Cardiac septum (tissue), 1 donor: Measurements from ENCODE around the gene HOXA9. TPM values are rescaled to one million over a fixed set of nuclear protein-coding genes. Genes with fewer than 3 reads are reported as not detected.

Source experiments
- DNase-seq: peaks from one replicate; pipeline ENCODE4 v3.0.0-alpha.2; 2020; ENCODE audit warnings: low spot score
- intact Hi-C: fragments of 100-400 bp; cut with DNase I; formaldehyde crosslinking; loops from one replicate; pipeline ENCODE4 v1.14.0; 2022
- total RNA-seq: library from RNA; stranded (reverse); fragmentation: NEBNext Ultra II Directional; extraction: Animal tissue kit (Norgen Biotek cat#: 25700); gene quantifications from one replicate; pipeline ENCODE4 v1.2.1, GENCODE V29; 2021
- donor health status: DM: no; HTN: no; CAD: no.

Gene HOXA9
- total RNA-seq, 1 donor from 2014 or later, result not detected

DNA sequence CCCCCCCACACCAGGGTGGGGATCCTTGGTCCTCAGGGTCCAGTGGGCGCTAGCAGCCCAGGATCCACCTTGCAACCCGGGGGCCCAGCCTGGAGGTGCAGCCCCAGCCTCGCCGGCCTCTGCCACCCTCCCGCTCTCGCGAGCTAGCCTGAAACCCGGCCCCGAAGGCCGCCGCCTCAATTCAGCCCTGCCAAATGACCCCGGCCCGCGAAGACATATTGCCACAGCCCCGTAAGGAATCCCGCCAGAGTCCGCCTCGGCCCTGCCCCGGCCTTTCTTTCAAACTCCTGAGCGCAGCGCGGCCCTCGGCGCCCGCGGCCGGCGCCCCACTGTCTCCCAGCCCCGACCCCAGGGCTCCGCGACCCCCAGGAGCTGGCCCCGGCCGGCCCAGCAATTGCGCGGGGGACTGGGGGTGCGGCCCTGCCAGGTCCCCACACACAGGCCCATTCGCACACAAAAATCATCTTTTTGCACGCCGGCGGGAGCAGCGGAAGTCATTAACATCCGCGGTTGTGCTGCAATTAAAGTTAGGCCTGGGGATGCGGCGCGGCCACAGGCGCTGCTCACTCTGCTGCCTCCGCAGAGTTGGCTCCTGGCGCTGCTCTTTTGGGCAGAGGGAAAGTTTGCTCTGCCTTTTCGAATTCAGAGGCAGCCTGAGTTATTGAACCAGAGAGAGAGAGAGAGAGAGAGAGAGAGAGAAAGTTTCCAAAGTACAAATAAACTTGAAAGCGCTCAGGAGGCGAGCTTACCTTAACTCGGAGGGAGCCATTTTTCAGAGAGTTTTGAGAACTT, 25.8 kb downstream of the HOXA9 start:
- intact Hi-C loops, result no loop called here
- no peak for DNase-seq

- intact Hi-C loops, result no loop called here
- DNase-seq, result no peak
These were observed 26.4 kb downstream of the HOXA9 start for GRCh38 chr7:27138985-27139333.

DNA sequence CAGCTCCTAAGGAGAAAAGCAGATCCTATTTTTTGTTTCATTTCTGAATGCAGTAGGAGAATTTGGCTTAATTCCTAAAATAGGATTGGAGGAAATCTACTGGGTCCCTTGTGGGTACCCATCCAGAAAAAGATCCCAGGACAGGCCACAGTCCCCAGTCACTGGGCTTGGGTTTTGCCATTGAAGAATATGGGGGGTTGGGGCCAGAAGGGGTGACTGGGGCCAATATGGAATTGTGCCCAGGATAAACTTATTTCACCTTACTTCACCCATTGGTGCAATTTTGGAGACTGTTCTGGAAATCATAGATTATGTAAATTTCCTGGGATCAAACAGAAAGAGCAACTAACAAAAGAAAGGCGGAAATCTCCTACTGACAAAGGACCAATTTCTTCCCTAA, 26.9 kb downstream of the HOXA9 start:
- no peak for DNase-seq
- intact Hi-C loops, result no loop called here

DNA sequence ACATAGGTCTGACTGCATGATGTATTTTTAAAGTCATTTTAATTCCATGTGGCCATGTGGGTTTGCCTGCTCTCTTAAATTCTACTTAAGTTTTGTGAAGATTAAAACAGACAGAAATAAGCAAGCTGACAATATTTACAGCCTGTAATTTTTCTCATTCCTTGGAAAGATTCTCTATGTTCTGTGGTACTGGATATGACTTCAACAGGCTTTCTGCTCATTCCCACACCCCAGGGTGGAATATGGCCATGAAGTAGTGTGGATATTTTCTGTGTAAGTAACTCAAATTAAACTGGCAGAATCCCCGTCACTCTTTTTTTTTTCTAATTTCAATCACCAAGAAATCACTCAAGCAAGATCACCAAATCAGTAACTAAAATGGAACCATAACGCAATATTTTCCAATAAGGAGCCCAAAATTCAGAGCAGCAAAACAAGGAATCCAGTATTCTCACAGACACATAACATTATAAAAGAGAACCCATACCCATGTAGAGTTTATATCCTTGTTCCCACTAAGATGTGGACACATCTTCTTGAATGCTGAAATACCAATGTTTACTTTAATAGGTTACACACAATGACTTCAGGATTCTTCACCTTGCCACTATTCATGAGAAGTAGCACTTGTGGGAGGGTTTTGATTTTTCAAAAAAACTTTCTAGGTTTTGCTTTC, 27.6 kb downstream of the HOXA9 start:
- DNase-seq, result no peak
- intact Hi-C loops, result no loop called here

DNA sequence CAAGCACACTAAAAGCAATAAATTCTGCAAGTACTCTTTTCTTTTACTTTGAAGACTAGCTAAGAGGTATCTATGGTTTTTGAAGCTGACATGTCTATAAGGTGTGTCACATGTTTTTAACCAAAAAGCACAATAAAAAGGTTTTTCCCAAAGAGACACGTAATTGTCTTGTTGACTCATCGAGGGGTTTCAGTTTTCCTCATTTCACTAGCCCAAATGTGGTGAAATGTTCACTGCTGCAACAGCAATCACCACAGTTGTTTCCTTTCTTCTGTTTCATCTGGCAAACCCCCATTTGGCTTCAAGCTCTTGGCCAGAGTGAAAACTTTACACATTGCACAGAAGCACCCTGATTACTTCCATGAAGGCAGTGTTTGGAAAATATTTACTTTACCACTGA, 30.9 kb downstream of the HOXA9 start:
- DNase-seq, result no peak
- intact Hi-C loops, result loop anchor here (5.0 kb wide), 1 partner anchor 272 kb away; the partner anchor contains the start of gene SKAP2

GRCh38 chr7:27133409-27134231, 31.7 kb downstream of the HOXA9 start:
- intact Hi-C loops, result loop anchor here (5.0 kb wide), 1 partner anchor 271 kb away; the partner anchor contains the start of gene SKAP2

GRCh38 chr7:27132978-27133377, 32.4 kb downstream of the HOXA9 start:
- intact Hi-C loops, result loop anchor here (5.0 kb wide), 1 partner anchor 271 kb away; the partner anchor contains the start of gene SKAP2
- no peak for DNase-seq

More at GRCh38 chr7:27133409-27134231, 31.7 kb downstream of the HOXA9 start:
- DNase-seq, result no peak

GRCh38 chr7:27132214-27132613, 33.1 kb downstream of the HOXA9 start:
- intact Hi-C loops, result loop anchor here (5.0 kb wide), 1 partner anchor 270 kb away; the partner anchor contains the start of gene SKAP2
- no peak for DNase-seq

DNA sequence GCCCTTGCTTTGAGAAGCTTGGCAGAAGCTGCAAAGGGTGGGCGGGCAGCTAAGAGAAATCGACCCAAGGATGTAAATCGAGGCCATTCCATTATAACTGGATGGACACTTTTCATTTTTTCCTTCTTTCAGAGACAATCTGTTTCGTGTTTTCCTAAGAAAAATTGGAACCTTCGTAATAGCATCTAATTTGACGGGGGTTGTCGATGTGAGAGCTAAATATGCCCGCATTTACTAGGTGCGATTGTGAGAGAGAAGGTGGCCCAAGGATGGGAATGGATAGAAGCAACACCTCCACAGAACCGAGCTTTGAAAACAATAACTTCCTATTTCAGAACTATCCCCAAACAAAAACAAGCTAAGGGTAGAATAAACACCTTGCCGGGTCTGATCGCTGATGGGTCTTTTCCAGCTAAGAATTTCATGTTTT, 33.9 kb downstream of the HOXA9 start:
- intact Hi-C loops, result loop anchor here (5.0 kb wide), 1 partner anchor 269 kb away; the partner anchor contains the start of gene SKAP2
- DNase-seq, result no peak

DNA sequence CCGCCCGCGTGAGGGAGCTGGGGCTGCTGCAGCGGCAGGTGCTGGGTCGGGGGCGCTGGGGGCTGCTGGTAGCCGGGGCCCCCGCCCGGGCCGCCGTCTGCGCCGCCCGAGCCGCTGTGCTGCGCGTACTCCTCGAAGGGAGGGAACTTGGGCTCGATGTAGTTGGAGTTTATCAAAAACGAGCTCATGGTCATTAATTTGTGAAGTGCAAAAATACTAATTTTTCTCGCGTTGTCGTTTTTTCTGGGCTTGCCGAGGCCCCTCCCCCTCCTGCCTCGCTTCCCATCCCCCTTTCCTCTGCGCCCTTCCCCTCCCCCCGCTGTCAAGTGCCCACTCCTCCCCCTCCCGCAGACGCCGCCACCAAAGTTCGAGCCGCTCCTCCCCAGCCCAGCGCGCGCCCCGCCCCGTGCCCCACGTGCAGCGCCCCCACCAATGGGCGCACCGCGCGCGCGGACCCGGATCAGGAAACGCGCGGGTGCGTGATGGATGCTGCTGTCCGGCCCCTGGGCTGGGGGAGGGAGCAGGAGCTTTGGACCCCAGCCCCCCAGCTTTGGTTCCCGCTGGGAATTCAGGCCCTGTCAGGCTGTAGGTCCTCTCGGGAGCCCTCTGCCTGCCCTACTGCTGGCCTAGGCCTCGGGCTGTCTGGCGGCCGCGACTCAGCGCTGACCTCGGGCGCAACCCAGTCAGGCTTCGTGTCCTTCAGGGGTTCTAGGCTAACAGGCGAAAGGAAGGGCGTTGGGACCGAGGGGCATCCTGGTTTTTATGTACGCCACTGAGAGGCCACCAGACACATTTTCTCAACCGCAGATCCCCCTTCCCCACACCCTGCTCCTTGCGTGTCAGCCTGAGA, 34.6 kb downstream of the HOXA9 start, which contains the start of gene HOXA4:
TSS of gene HOXA4 (minus strand) at position 218 of the 850 bp plus-strand sequence. CDS start at position 194, 24 bp downstream.
- DNase-seq, result peak; percentile 90
- intact Hi-C loops, result loop anchor here (5.0 kb wide), 1 partner anchor 268 kb away; the partner anchor contains the start of gene SKAP2

DNA sequence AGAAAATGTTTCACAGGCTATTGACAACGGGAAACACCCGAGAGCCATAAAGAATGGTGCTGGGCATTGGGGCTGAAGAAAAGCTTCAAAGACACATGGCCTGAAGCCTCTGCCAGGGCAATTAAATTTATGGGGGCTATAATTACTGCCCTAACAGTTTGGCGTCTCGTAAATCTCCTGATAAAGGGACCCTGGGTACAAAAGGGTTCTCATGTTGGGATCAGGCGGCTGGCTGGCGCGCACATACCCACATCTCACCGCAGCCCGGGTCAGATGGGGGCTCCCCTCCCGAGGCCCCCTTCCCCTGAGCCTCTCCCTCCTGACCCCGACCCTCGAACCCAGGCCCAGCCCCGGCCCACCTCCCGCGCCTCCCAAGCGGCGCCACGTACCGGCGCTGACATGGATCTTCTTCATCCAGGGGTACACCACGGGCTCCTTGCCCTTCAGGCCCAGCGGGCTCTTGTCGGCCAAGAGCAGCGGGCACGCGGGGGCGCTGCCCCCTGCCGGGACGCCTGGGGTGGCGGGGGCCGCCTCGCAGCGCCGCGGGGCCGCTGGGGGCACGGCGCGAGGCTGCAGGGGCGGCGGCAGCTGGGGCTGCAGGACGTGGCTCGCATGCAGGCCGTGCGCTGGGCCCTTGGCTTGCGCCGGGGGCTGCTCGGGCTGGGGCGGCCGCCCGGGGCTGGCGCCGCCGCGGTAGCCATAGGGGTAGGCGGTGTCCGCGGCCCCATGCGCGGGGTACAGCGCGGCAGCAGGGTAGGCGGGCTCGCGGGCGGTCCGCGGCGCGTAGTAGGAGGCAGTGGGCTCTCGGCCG, 35.4 kb downstream of the HOXA9 start:
- DNase-seq, result peak; percentile 66

GRCh38 chr7:27128776-27129728, 36.3 kb downstream of the HOXA9 start:
- DNase-seq, result peak; percentile 69
- intact Hi-C loops, result no loop called here

More for the DNA sequence above, 35.4 kb downstream of the HOXA9 start:
- intact Hi-C loops, result loop anchor here (5.0 kb wide), 1 partner anchor 268 kb away; the partner anchor contains the start of gene SKAP2

DNA sequence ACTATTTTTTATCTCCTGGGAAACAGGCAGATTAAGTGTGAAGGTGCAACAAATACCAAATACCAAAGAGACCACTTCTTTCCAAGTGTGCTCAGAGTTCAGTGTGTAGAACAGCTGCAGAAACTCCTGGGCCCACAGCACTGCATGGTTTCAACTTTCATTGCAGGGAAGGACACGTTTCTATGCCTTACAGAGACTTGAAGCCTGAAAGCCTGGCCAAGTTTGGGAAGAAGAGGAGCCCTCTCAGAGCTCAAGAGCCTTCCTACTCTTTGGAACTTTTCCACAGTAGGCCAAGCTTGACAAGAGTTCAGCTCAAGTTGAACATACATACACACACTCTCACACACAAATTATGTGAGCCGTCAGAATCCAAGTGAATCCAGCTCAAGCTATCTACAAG, 37.3 kb downstream of the HOXA9 start:
- intact Hi-C loops, result no loop called here
- DNase-seq, result no peak

DNA sequence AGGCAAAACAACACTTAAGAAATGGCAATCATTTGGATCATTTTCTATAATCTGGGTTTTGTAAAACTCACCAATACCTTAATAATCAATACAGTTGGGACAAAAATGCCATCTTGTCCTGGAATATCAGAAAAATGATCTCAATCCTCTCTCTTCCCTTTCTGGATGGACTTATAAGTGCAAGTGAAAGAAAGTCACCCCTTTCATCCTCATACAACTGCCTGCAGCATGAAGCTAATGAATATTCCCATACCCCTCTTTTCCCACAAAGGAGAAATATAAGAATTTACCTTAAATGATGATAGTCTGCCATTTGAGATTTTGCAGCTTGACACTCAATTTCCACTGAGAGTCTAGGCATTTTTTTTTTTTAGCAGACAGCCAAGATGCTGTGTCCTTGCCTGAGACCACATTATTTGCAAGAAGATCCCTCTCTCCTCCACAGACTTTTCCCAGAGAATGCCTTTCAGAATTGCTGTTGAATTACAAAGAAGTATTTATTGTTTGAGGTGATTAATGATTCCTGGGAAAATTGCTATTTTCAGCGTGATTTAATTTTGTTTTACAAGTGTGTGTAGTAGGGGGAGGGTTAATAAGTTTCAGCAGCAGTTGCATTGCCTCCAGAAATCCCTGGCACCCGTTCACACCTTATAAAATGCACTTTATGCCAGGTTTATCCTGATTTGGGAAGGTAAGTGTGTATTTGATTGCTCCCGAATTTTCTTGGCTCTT, 38.6 kb downstream of the HOXA9 start:
- intact Hi-C loops, result no loop called here
- DNase-seq, result no peak

DNA sequence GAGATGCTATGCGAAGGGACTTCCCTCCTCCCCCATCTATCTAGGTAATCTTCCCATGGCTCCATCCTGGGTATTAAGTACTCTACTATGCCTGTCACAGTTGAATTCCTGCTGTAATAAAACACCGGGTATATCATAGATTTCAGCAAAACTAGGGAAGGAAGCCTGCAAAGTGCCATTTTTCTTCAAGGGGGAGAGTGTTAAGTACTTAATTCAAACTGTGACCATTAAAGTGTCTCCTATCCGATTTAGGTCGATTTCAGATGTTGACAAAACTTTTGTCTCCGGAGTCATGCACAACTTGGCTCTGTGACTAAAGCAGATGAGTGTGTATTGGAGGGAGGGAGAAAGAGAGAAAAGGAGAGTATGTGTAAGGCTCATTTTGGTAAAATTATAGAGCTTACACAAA, 39.3 kb downstream of the HOXA9 start:
- no peak for DNase-seq
- intact Hi-C loops, result no loop called here
